Left colon (tissue), 2 donors: Measurements from ENCODE around the gene ATP5MK. TPM values are rescaled to one million over a fixed set of nuclear protein-coding genes. Genes with fewer than 3 reads are reported as not detected.
"Not testable (repeated sequence)": the region's sequence is repeated elsewhere in the genome, so short reads cannot be mapped to it uniquely, and the experiment has no call there.

Source experiments
- ATAC-seq: fragments of 200-7000 bp; cut with Tn5 transposase; one replicate; pipeline ENCODE4 v1.9.1; 2020; ENCODE audit warnings: mild to moderate bottlenecking, moderate library complexity
- DNase-seq, 2 donors: peaks; one replicate each; pipeline ENCODE4 v3.0.0-alpha.2; 2020
- intact Hi-C, 2 donors: fragments of 100-400 bp; cut with DNase I in 1 of 2; cut with micrococcal nuclease in 1 of 2; formaldehyde crosslinking; loops; one replicate each; pipeline versions ENCODE4 v1.11.2 to v1.14.0; 2022; cut with DNase I, micrococcal nuclease
- total RNA-seq, 2 donors: library from RNA; stranded (reverse); fragmentation: NEBNext Ultra II Directional; extraction: Animal tissue kit (Norgen Biotek cat#: 25700); gene quantifications; one replicate each; pipeline ENCODE4 v1.2.1, GENCODE V29; 2021
- donor health status: DM: no; HTN: no; CAD: no.
- donor health status: DM: yes; HTN: yes; CAD: no.

ATP5MK gene
- total RNA-seq, 2 donors from 2014 or later: 480 to 668 TPM

- DNase-seq (no peak), ATAC-seq (no peak)
- intact Hi-C loops: loop anchor here (5.0 kb wide), 2 partner anchors 67 to 72 kb away; no protein-coding TSS in a partner anchor
Observed at GRCh38 chr10:103415581-103415980, 19.3 kb upstream of the ATP5MK start.

GRCh38 chr10:103413564-103413963 is 17.3 kb upstream of the ATP5MK start:
- intact Hi-C loops: no loop called here
- DNase-seq (no peak), ATAC-seq (no peak)

- DNase-seq (peak in 1 of 2 donors; percentile 20), ATAC-seq (no peak)
- intact Hi-C loops: no loop called here
Observed at GRCh38 chr10:103397191-103397825, 1.0 kb upstream of the ATP5MK start.

GRCh38 chr10:103396789-103397087 is 463 bp upstream of the ATP5MK start:
- ATAC-seq (no peak), DNase-seq (no peak)
- intact Hi-C loops: no loop called here

GRCh38 chr10:103395754-103396066 is 565 bp downstream of the ATP5MK start:
- intact Hi-C loops: no loop called here
- peak in 1 of 2 donors; percentile 30 for DNase-seq
- peak; percentile 51 for ATAC-seq

GRCh38 chr10:103394180-103394579 is 2.1 kb downstream of the ATP5MK start:
- ATAC-seq (no peak), DNase-seq (no peak)
- intact Hi-C loops: no loop called here

GRCh38 chr10:103382769-103383168 is 13.5 kb downstream of the ATP5MK start:
- intact Hi-C loops: no loop called here
- DNase-seq (no peak), ATAC-seq (no peak)

- no peak for DNase-seq
- intact Hi-C loops: no loop called here
- ATAC-seq: peak; percentile 91
Observed at GRCh38 chr10:103374263-103374662, 22.0 kb downstream of the ATP5MK start.

GRCh38 chr10:103373544-103373943 is 22.7 kb downstream of the ATP5MK start:
- DNase-seq (no peak), ATAC-seq (no peak)
- intact Hi-C loops: no loop called here

GRCh38 chr10:103367782-103368518 is 28.3 kb downstream of the ATP5MK start, which contains the start of gene TAF5:
TSS of gene TAF5 (plus strand) at chr10:103367976. CDS start at chr10:103367990, 14 bp downstream.
- peak; percentile 75 for ATAC-seq
- intact Hi-C loops: no loop called here
- DNase-seq: peak; percentile 92

- intact Hi-C loops: no loop called here
- ATAC-seq: peak; percentile 15
- DNase-seq: peak in 1 of 2 donors; percentile 36
Observed at GRCh38 chr10:103367379-103367781, 28.9 kb downstream of the ATP5MK start.

- not testable (repeated sequence) for ATAC-seq
Observed at GRCh38 chr10:103360791-103361190, 35.5 kb downstream of the ATP5MK start.

GRCh38 chr10:103359493-103359892 is 36.8 kb downstream of the ATP5MK start:
- intact Hi-C loops, DNase-seq: not testable (repeated sequence)
- peak; percentile 46 for ATAC-seq

More at GRCh38 chr10:103360791-103361190, 35.5 kb downstream of the ATP5MK start:
- intact Hi-C loops, DNase-seq: not testable (repeated sequence)

GRCh38 chr10:103355906-103356599 is 40.2 kb downstream of the ATP5MK start:
- intact Hi-C loops: no loop called here
- no peak for ATAC-seq

GRCh38 chr10:103354567-103354966 is 41.7 kb downstream of the ATP5MK start:
- ATAC-seq, DNase-seq, intact Hi-C loops: not testable (repeated sequence)

More at GRCh38 chr10:103355906-103356599, 40.2 kb downstream of the ATP5MK start:
- DNase-seq: no peak

GRCh38 chr10:103353281-103353680 is 43.0 kb downstream of the ATP5MK start:
- intact Hi-C loops: no loop called here
- DNase-seq (no peak), ATAC-seq (no peak)

- DNase-seq (peak; percentile 71 to 84), ATAC-seq (peak; percentile 96)
- intact Hi-C loops: no loop called here
Observed at GRCh38 chr10:103350517-103351260, 45.6 kb downstream of the ATP5MK start, which contains the start of gene PCGF6. TSS of gene PCGF6 (minus strand) at chr10:103351140. CDS start at chr10:103351066, 74 bp downstream.

GRCh38 chr10:103350175-103350516 is 46.1 kb downstream of the ATP5MK start:
- ATAC-seq: peak; percentile 3
- intact Hi-C loops: no loop called here
- no peak for DNase-seq
